ENCODE measurements around the gene RETREG2.

DNA sequence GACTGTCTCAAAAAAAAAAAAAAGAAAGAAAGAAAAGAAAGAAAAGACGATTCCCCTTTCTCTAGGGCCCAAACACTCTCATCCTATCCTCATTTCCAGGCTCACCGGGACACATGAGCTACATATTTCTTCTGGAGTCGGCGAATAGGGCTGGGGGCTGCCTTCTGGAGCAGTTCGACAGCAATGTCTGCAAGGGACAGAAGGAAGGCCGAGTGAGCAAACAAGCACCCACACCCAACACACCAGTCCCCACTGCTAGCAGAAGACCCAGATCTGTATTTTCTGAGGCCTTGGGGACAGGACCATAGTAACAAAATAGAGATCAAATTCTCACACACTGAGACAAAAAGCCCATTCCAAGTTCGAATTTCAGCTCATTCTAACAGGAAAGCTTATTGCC is 2.6 kb upstream of the RETREG2 start:
- TF ChIP-seq POLR2A (IDR thresholded peaks at IDR 0.05; ENCODE audit: low read depth, low read length) (no peak), POLR2AphosphoS5 (IDR thresholded peaks at IDR 0.05; ENCODE audit: low read depth, low read length) (no peak), TAF1 (IDR thresholded peaks at IDR 0.05; ENCODE audit: low read depth, low read length) (no peak), PAX5 (IDR thresholded peaks at IDR 0.05; ENCODE audit: insufficient read depth, low read length, severe bottlenecking) (no peak)
